ENCODE results near the gene SEH1L.

Gene SEH1L

DNA sequence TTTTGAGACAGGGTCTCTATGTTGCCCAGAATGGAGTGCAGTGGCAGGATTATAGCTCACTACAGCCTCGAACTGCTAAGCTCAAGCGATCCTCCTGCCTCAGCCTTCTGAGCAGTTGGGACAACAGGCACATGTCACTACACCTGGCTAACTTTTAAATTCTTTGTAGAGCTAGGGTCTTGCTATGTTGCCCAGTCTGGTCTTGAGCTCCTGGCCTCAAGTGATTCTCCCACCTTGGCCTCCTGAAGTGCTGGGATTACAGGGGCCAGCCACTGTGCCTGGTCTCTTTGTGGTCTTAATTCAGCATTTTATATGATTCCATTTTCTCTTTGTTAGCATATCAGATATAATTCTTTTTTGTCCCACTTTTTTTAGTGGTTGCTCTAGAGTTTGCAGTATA lies 77.4 kb downstream of the SEH1L start:
- FAIRE-seq = no peak
- no peak for DNase-seq (ENCODE audit: insufficient read length, low spot score)

DNA sequence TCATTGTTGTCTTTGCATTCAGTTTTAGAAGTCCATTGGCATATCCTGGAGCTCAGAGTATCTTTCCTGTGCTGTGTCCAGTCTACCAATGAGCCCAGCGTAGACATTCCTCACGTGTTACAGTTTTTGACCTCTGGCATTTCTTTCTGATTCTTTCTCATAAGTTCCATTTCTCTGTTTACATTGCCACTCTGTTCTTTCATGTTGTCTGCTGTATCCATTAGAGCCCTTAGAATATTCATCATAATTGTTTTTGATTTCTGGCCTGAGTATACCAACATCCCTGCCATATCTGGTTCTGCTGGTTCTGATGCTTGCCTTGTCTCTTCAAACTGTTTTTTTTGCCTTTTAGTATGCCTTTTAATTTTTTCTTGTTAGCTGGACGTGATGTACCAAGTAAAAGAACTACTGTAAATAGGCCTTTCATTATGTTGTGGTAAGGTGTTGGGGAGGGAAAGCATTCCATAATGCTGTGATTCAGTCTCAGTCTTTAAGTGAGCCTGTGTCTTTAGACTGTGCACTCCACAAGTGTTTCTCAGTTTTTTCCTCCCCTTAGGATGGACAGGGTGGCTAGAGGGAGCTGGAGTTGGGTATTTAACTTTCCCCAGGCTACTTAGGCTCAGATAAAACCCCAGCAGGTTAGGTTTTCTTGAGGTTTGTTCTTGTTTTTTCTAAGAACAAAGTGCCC lies 78.9 kb downstream of the SEH1L start:
- DNase-seq (ENCODE audit: insufficient read length, low spot score) (no peak), FAIRE-seq (no peak)

DNA sequence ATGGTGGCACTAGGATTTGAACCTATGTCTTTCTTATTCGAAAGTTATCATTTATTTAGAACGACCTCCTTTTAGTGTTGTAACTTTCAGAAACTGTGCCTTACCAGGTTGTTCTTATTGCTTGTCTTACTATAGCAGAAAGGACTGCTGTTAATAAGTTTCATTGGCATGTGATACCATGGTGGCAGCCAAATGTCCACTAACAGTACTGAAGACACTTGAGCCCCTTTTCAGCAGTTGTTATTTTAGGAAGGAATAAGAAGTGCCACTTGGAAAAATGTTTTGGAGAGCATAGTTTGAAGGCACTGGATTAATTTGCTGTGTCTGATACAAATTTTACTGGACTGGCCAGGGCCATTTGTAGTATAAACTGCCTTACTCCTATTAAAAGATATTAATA lies 81.1 kb downstream of the SEH1L start:
- DNase-seq (ENCODE audit: insufficient read length, low spot score) (no peak), FAIRE-seq (no peak)

DNA sequence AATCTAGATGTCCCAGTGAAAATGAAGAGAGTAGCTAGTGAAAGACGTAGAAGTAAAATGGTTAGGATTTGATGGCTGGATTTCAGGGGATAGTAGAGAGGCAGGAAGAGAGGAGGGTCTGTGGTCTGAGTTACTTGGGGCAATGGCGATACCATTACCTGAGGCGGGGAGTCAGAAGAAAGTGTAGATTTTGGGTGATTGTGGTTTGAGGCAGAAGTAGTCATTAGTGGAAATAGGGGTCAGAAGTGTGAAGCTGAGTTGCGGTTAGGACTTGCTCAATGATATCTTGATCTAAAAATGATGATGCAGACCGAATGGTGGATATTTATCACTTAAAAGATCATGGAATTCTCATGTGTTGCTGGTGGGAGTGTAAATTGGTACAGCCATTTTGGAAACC lies 84.4 kb downstream of the SEH1L start:
- FAIRE-seq = no peak
- DNase-seq (ENCODE audit: insufficient read length, low spot score) = no peak

- DNase-seq (ENCODE audit: insufficient read length, low spot score) (no peak), FAIRE-seq (no peak)
Measured at GRCh38 chr18:13035249-13035914, 87.6 kb downstream of the SEH1L start.

DNA sequence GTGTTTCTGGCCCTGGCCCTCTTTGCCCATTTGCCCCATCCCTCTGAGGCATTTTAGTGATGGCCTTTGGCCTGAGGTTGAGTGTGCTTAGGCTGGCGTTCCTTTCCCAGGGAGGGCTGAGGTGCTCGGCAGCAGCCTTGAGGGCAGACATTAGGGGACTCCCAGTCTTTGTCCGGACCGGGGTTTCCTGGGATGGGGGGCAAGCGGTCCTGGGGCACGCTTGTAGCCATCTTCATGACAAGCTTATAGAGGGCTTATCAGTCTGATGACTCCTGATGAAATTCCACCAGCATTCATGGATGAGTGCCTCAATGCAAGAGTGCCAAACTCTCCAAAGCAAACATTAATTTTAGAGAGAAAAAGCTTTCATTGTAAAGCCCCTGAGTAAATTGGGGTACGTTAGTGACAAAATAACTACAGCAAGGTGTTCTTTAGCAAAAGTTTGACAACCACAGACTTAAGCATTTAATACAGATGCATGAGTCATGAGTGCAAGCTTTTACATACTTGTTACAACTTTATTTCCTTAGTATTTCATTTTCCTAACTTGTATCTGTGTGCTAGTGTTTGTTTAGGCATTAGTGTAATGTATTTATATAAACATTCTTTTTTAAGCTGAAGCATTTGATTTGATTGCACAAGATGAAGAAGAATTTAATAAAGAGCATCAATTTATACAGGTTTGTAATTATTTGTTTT lies 89.0 kb downstream of the SEH1L start:
- FAIRE-seq (no peak), DNase-seq (ENCODE audit: insufficient read length, low spot score) (no peak)

Data from HTR-8/SVneo (cell line).